Superior temporal gyrus (tissue), 1 donor: ENCODE measurements around the gene SFT2D3.
"Not testable (repeated sequence)": the region's sequence is repeated elsewhere in the genome, so short reads cannot be mapped to it uniquely, and the experiment has no call there.

Source experiments
- DNase-seq: peaks from one replicate; pipeline ENCODE4 v3.0.0-alpha.2; 2016; ENCODE audit errors: extremely low spot score

SFT2D3 gene

GRCh38 chr2:127743477-127744026 lies 42.3 kb downstream of the SFT2D3 start:
- no peak for DNase-seq

- no peak for DNase-seq
Observed at GRCh38 chr2:127747621-127748020, 46.3 kb downstream of the SFT2D3 start.

GRCh38 chr2:127749537-127749936 lies 48.2 kb downstream of the SFT2D3 start:
- DNase-seq = not testable (repeated sequence)

GRCh38 chr2:127753374-127753773 lies 52.1 kb downstream of the SFT2D3 start:
- DNase-seq = no peak

GRCh38 chr2:127754186-127754585 lies 52.9 kb downstream of the SFT2D3 start:
- DNase-seq = no peak
